Heart right ventricle (tissue), 16 donors: ENCODE data around the gene ENTPD8. TPM values are rescaled to one million over a fixed set of nuclear protein-coding genes. Genes with fewer than 3 reads are reported as not detected.

ENCODE experiments used
- ATAC-seq, 8 donors: fragments of 200-7000 bp; cut with Tn5 transposase; one replicate each; pipeline ENCODE4 v1.9.1; 2020; ENCODE audit warnings: mild to moderate bottlenecking in 8 of 8, moderate library complexity in 8 of 8, moderate number of reproducible peaks in 1 of 8
- DNase-seq, 2 donors: peaks; one replicate each; pipeline ENCODE4 v3.0.0-alpha.2; 2020
- H3K27ac ChIP-seq, 10 donors: fragments of 200-600 bp; sonication (generic) in 2 of 10; one replicate each; pipeline versions ENCODE4 v1.5.0 to v1.8.0; 2020 to 2022; ENCODE audit warnings: mild to moderate bottlenecking in 3 of 10
- H3K27me3 ChIP-seq, 7 donors: fragments of 200-600 bp; one replicate each; pipeline ENCODE4 v1.8.0; 2021 to 2022; ENCODE audit warnings: mild to moderate bottlenecking in 2 of 7
- H3K36me3 ChIP-seq, 9 donors: fragments of 200-600 bp; sonication (generic) in 1 of 9; one replicate each; pipeline versions ENCODE4 v1.5.0 to v1.8.0; 2020 to 2022; ENCODE audit warnings: mild to moderate bottlenecking in 2 of 9
- H3K4me1 ChIP-seq, 9 donors: fragments of 200-600 bp; sonication (generic) in 1 of 9; one replicate each; pipeline versions ENCODE4 v1.5.0 to v1.8.0; 2020 to 2022; ENCODE audit warnings: mild to moderate bottlenecking in 4 of 9
- H3K4me3 ChIP-seq, 10 donors: fragments of 200-600 bp; sonication (generic) in 2 of 10; one replicate each; pipeline versions ENCODE4 v1.5.0 to v1.8.0; 2020 to 2022; ENCODE audit warnings: mild to moderate bottlenecking in 7 of 10, moderate library complexity in 2 of 10
- H3K9me3 ChIP-seq, 11 donors: fragments of 200-600 bp in 10 of 11; sonication (generic) in 2 of 11; one replicate each; pipeline versions ENCODE4 v1.5.0 to v1.8.0; 2013 to 2022; ENCODE audit warnings: mild to moderate bottlenecking in 2 of 11, control low read depth in 1 of 11, moderate library complexity in 1 of 11
- CTCF ChIP-seq, 9 donors: fragments of 200-600 bp; sonication (generic) in 2 of 9; IDR thresholded peaks; one replicate each; pipeline versions ENCODE4 v1.5.0 to v1.8.0; 2021 to 2022; ENCODE audit warnings: antibody characterized with exemption in 9 of 9, mild to moderate bottlenecking in 5 of 9, moderate library complexity in 1 of 9
- WGBS, 2 donors: extraction: QIAGEN DNeasy Blood & Tissue Kit; methylation state at CpG; one replicate each; pipeline ENCODE4 v1.1.7; 2013; ENCODE audit warnings: inconsistent platforms in 1 of 2; 5-methylcytosine and 5-hydroxymethylcytosine counted together
- intact Hi-C, 10 donors: fragments of 100-400 bp; cut with DNase I; formaldehyde crosslinking; loops; one replicate each; pipeline versions ENCODE4 v1.11.1 to v1.14.2; 2022
- polyA plus RNA-seq, 2 donors: library from polyadenylated mRNA; stranded (reverse); fragments of 200-250 nt; gene quantifications; one replicate each; pipeline ENCODE4 v1.2.3, GENCODE V29; 2013
- total RNA-seq, 10 donors: library from RNA; stranded (reverse); fragmentation: NEBNext Ultra II Directional in 3 of 10; extraction: Animal tissue kit (Norgen Biotek cat#: 25700) in 3 of 10; gene quantifications; one replicate each; pipeline versions ENCODE4 v1.2.1 to v1.2.4, GENCODE V29; 2021 to 2023
- donor health status: Arrhythmogenic right ventricular cardiomyopathy.
- donor health status: ischemic (EF 13 %, LVEDD 7.1; RV severe dilation, severe dysfunction).
- donor health status: healthy with polysubstance abuse.
- donor health status: DM: no; HTN: yes; CAD: no.
- donor health status: DM: no; HTN: no; CAD: no.
- donor health status: ischemic (EF 25% LVEDD 6.9; RV normal size, moderate dysfunction).
- donor health status: ischemic (EF 25% LVEDD 5.7; RV mildly dilated, moderate dysfunction).
- donor health status: healthy.
- donor health status: DM: yes; HTN: yes; CAD: no.
- donor health status: Ischemic cardiomyopathy.
- donor health status: ischemic (EF 35%, LVEDD 5.7; RV mildly dilated, moderate dysfunction).
- donor health status: nonischemic (EF 11% LVEDD 7.7; RV severe dilation, severe dysfunction).
- donor health status: DM: yes; HTN: yes; CAD: no.
- donor health status: PGD.
- donor health status: ischemic (EF 29% LVEDD 5.4; RV normal size, mild dysfunction).
- donor health status: nonischemic (EF 23%, LVEDD 6.1; RV moderate dilation, normal function).

ENTPD8 gene
- total and polyA plus RNA-seq, 12 donors = 0.03 to 0.15 TPM; not detected in 10

GRCh38 chr9:137460363-137461315 lies 19.5 kb upstream of the ENTPD8 start:
- 94 to 95% methylated on average over 31 of the region's 31 CpGs for WGBS, 2 donors
- no peak overlapping the region for H3K27ac ChIP-seq
- H3K4me3 ChIP-seq = no peak overlapping the region
- intact Hi-C loops = no loop called here
- H3K36me3 ChIP-seq = peaks cover 0 to 24% (median 0%) of the 10 kb centered on the region in 9 donors
- peaks cover 0 to 14% (median 0%) of the 10 kb centered on the region in 7 donors for H3K27me3 ChIP-seq
- H3K4me1 ChIP-seq = peaks cover 10 to 34% (median 17%) of the 10 kb centered on the region in 9 donors
- DNase-seq (peak in 1 of 2 donors; percentile 5), ATAC-seq (no peak)
- no peak for TF ChIP-seq CTCF (IDR thresholded peaks at IDR 0.05)
- no peaks in the 10 kb centered on the region for H3K9me3 ChIP-seq

- no peak for TF ChIP-seq CTCF (IDR thresholded peaks at IDR 0.05)
- intact Hi-C loops = loop anchor here in 2 of 10 donors (5.0 to 10.0 kb wide), 2 partner anchors 37 to 145 kb away; partner anchors contain the start of genes ARRDC1 (in 1 of the 2), EXD3 (in 1 of the 2) and NOXA1 (in 1 of the 2)
- DNase-seq (no peak), ATAC-seq (peak in 6 of 8 donors; percentile 5 to 15 (median 11))
- peak overlapping the region in 9 of 10 donors; percentile 3 to 89 (median 72) for H3K27ac ChIP-seq
- H3K27me3 ChIP-seq = peaks cover 0 to 14% (median 0%) of the 10 kb centered on the region in 7 donors
- H3K4me3 ChIP-seq = peak overlapping the region in 9 of 10 donors; percentile 56 to 81 (median 69)
- peaks cover 0 to 24% (median 0%) of the 10 kb centered on the region in 9 donors for H3K36me3 ChIP-seq
- 47 to 49% methylated on average over 14 to 15 of the region's 15 CpGs for WGBS, 2 donors
- H3K9me3 ChIP-seq = no peaks in the 10 kb centered on the region
- peaks cover 13 to 38% (median 23%) of the 10 kb centered on the region in 9 donors for H3K4me1 ChIP-seq
Observed at GRCh38 chr9:137459601-137460362, 18.6 kb upstream of the ENTPD8 start.

DNA sequence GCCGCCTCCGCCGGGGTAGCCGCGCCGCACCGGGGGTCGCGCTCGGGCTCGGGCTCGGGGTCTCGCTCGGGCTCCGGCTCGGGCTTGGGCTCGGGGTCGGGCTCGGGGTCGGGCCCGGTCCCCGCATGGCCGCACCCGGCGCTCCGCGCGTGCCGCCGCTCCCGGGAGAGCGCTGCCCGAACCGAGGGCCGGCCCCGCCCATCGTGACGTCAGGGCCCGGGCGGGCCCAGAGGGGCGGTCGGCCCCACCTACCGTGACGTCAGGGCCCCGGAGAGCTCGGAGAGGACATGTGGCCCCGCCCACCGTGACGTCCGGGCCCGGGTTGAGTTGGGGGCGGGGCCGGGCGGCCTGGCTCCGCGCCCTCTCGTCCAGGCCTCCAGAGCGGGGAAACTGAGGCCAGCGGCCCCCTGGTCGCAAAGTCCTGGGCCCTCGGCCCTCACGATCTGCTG lies 18.0 kb upstream of the ENTPD8 start, which contains the start of gene NSMF:
TSS of gene NSMF (minus strand) at position 183 of the 449 bp plus-strand sequence. CDS start 232 bp downstream, outside the sequence.
- peak within 1 kb of the TSS; percentile 45 to 81 (median 68) for H3K4me3 ChIP-seq
- peaks cover 19 to 44% (median 29%) of the 10 kb centered on the region in 9 donors for H3K4me1 ChIP-seq
- DNase-seq (peak; percentile 92 to 96), ATAC-seq (peak; percentile 85 to 95 (median 92))
- peaks cover 0 to 24% (median 0%) of the 10 kb centered on the region in 9 donors for H3K36me3 ChIP-seq
- WGBS, 2 donors = 0 to 1% methylated on average over 50 to 62 of the region's 62 CpGs
- H3K9me3 ChIP-seq = no peaks in the 10 kb centered on the region
- no peak for TF ChIP-seq CTCF (IDR thresholded peaks at IDR 0.05)
- peaks cover 0 to 14% (median 0%) of the 10 kb centered on the region in 7 donors for H3K27me3 ChIP-seq
- H3K27ac ChIP-seq = peak within 1 kb of the TSS; percentile 3 to 89 (median 72)
- intact Hi-C loops = loop anchor here in 2 of 10 donors (5.0 to 10.0 kb wide), 2 partner anchors 37 to 146 kb away; partner anchors contain the start of genes ARRDC1 (in 1 of the 2), EXD3 (in 1 of the 2) and NOXA1 (in 1 of the 2)
